HG02943 (cell line): ENCODE measurements around the gene DLST.
A peak's percentile ranks its signal among the peaks of the same experiment; 100 is the strongest.
"Not testable (repeated sequence)": the region's sequence is repeated elsewhere in the genome, so short reads cannot be mapped to it uniquely, and the experiment has no call there.

Experiments
- ATAC-seq: cut with Tn5 transposase; IDR thresholded peaks from one replicate; pipeline ENCODE4 v1.9.1; 2021; ENCODE audit warnings: mild to moderate bottlenecking, low read depth, moderate library complexity; ENCODE audit not compliant: unreplicated experiment

DLST gene

DNA sequence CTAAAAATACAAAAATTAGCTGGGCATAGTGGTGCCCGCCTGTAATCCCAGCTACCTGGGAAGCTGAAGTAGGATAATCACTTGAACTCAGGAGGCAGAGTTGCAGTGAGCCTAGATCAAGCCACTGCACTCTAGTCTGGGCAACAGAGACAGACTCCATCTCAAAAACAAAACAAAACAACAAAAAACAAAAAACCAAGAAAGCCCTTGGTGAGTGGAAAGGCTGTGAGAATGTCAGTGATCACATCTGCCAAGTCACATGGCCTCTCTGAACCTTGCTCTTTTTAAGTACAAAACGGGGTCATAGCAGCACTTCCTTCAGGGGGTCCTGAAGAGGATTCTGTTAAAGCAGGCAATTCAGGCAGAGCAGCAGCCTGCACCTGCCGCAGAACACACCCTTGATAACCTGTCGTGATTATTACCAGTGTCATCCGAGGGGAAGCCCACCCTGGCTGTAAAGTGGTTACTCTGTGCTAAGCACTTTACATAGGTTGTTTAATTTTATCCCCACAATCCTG is 31.7 kb downstream of the DLST start:
- no peak for ATAC-seq

DNA sequence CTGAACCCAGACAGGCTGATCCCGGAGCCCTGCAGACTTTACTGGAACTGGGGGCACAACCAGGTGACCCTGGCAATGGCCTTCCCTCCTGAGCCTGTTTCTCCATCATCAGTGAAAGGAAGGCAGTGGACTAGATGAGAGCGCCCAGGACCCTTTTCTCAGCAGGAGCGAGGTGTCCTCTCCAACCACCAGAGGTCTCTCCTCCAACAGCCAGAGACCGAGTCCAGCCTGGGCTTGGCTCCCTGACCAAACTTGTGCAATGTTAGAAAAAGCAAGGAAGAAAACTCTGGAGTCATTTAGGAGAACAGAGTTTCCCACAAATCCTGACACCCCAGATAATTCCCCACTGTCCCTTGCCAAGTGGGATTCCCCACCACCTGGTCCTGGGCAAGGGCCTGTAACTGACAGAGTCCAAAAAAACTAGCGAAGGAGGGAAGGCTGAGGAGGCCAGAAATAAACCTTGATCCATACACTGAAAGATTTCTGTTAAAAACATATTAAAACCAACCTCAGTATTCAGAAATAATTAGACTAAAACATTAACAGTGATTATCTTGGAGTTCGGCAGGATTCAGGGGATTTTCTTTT is 32.4 kb downstream of the DLST start:
- no peak for ATAC-seq

GRCh38 chr14:74915426-74915825 is 33.7 kb downstream of the DLST start:
- no peak for ATAC-seq

DNA sequence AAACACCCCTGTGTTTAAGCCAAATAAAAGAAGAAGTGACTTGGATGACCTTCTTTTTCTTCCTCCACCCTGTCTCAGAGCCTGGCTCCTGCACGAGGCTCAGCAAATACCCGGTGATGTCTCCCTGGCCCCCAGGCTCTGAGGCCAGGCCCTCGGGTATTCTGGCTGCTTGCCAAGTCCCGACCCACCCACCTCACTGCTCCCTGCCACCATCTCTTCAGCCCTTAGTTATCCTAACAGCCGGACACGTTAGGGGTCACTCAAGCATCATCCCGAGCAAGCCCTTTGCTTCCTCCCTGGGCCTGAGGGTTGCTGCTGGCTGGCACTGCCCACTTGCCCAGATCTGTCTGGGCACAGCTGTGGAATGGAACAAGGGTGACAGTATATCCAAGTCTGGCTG is 34.1 kb downstream of the DLST start:
- no peak for ATAC-seq

- no peak for ATAC-seq
These were observed 35.4 kb downstream of the DLST start for GRCh38 chr14:74917178-74917543.

DNA sequence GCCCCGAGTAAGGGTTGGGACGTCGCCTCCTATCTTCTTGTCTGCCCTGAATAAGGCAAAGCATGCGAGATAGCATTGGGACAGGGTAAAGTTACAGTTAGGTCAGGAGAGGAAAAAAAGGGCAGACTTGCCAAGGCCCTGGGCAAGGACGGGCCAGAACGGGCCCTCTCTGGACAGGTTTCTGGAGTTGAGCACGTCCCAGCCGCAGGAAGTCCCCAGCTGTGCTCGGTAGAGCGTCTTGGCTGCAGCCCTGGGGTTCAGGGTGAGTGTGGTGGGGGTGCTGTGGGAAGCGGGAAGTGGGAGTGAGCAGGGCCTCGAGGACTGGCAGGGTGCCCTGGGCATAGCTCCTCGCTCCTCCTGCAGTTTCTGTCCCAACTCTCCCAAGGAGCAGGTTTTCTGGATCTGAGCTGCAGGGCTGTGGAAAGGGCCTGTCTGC is 35.9 kb downstream of the DLST start:
- ATAC-seq, result no peak

DNA sequence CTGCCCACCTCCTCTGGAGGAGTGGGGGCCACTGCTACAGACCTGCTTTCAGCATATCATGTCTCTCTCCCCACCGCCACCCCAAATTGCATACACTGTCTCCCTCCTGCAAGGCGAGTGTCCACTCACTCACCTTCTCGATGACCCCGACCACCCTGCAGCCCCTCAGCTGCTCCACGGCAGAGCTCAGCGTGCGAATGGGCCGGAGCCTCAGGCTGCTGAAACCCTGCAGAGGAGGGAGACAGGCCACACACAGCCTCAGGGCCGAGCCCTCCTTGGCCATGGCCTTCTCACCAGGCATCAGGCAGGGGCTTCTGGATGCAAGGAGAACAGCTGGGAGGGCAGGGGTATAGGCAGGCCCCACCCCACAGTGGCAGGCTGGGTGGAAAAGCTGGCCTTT is 36.7 kb downstream of the DLST start:
- ATAC-seq, result no peak

GRCh38 chr14:74919421-74920165 is 37.9 kb downstream of the DLST start:
- ATAC-seq, result no peak

DNA sequence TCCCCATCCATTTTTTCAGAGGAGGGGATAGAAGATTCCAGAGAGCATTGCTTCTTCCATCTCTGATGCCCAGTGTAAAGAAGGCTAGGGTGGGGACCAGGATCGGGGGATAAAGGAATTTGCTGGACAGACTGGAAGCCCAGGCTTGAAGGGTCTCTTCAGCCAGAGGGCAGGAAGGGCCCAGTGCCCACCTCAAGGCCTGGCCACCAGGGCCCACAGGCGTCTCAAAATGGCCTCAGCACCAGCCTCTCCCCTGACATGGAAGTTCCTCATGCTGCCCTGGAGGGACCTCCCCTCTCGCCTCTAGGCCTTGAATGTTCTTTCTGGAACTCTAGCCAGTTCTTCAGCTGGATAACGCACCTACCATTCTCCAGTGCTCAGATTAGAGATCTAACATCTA is 38.6 kb downstream of the DLST start:
- no peak for ATAC-seq

GRCh38 chr14:74921053-74921620 is 39.4 kb downstream of the DLST start:
- no peak for ATAC-seq

GRCh38 chr14:74921987-74922751 is 40.5 kb downstream of the DLST start:
- ATAC-seq, result no peak

DNA sequence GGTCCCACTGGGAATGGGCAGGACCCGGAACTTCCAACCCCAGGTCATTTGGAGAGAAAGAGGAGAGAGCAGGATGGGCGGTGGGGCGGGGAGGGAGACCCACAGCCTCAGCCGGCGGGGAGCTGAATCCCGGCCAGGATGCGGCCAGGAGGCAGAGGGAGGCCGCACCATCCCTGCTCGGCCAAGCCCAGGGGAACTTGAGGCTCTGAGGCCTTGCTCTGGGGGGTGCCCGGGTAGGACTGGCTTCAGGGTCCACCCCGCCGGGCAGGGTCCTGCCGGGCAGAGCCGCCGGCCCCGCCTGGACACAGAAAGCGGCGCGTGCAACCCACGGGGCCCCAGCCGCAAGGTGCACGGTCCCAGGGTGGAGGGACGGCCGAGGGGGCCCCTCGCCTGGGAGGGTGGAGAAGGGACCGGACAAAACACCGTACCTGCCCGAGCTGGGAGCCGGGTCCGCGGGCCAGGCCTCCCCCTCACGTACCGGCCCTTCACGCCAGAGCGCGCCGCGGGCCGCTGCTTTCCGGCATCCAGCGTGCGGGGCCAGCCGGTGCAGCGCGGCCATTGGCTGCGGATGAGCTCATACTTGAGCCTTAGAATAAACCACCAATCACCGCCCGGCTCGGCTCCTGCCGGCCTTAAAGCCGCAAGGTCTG is 41.2 kb downstream of the DLST start, which contains the start of gene RPS6KL1:
RPS6KL1 (minus strand) TSS at position 509 of the 650 bp plus-strand sequence. CDS start 1,719 bp downstream, outside the sequence.
- ATAC-seq, result peak; percentile 67

GRCh38 chr14:74924061-74924460 is 42.3 kb downstream of the DLST start:
- ATAC-seq, result no peak

DNA sequence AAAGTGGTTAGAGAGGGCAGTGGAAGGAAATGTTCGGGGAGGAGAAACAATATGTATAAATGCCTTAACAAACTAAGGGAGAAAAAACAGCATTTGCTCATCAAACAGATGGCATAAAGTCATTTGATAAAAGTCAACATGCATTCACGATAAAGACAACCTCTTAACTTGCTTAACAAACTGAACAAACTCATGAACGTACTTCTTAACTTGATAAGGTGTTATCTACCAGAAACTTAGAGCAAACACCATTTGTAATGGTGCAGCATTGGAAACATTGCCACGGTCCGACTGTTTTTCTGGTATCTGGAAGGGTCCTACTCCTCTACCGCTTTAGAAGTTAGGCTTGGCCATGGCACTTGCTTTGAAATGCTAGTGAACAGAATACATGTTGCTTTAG is 45.5 kb downstream of the DLST start:
- no peak for ATAC-seq

DNA sequence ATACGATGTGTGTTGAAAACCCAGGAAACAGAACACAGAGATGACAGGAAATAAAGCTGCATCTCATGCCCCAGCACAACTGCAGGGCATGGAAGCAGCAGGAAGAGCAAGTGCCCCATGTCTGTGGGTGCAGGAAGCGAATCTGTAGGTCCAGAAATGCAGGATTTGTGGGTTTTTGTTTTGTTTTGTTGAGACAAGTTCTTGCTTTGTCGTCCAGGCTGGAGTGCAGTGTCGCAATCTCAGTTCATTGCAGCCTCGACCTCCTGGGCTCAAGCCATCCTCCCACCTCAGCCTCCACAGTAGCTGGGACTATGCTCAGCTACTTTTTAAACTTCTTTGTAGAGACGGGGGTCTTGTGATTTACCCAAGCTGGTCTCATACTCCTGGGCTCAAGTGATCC is 47.5 kb downstream of the DLST start:
- ATAC-seq, result no peak

GRCh38 chr14:74931744-74932143 is 50.0 kb downstream of the DLST start:
- ATAC-seq, result not testable (repeated sequence)

DNA sequence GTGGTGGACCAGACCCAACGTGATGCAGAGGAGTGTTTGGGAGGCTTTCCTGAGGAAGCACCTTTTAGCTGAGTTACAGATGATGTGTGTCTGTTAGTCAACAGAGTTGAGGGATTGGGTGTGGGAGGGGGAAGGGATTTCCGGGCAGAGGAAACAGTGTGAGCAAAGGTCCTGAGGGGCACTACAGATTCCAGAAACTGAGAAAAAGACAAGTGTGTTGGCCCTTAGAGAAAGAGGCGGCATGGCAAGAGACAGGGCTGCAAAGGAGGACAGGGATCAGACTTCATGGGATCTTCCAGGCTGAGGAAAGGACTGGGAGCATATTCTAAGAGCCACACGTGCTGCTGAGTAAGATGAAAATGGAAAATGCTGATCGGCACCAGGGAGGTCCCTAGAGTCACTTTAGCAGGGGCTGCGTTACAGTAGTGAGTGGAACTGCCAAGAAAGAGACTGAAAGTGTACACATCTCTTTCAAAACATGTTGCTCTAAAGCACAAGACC is 50.7 kb downstream of the DLST start:
- ATAC-seq, result no peak

DNA sequence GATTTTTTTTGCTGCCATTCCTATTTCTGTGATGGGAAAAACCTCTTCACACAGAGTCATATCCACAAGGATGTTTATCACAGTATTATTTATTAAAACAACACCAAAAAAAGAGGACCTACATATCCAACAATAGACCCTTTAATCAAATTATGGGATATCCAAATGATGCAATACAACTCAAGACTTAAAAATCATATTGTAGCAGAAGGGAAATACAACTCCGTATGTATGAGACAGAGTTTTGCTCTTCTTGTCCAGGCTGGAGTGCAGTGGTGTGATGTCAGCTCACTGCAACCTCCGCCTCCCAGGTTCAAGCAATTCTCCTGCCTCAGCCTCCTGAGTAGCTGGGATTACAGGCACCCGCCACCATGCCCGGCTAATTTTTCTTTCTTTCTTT is 51.2 kb downstream of the DLST start:
- not testable (repeated sequence) for ATAC-seq

DNA sequence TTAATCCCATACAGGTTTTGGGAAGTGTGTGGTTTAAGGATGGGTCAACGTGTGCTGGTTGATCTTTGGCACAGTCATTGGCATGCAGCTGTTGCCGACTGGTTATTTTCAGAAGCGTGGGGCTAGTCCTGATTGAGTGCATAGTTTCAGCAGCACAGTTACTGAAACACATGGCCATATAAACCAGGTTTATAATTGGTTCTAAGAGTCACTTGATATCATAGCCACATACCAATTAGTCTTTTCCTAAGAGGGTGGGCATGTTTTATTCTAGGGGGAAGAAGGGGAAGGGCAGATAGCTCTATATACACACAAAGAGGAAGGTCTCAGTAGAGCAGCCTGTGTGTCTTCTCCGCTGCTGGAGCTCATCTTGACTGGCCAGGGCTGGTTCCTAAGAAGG is 52.3 kb downstream of the DLST start:
- ATAC-seq, result no peak
